Calu3 (cell line): Measurements from ENCODE around the gene TXNDC8. TPM values are rescaled to one million over a fixed set of nuclear protein-coding genes. Genes with fewer than 3 reads are reported as not detected.

Source experiments
- BruUV-seq: library from RNA; stranded (reverse); fragments of 400-500 nt; replicated peaks from 2 replicates; lab custom pipeline; 2021; lab: Mats Ljungman, UMichigan
- CTCF ChIA-PET: fragments of 300-600 bp; sonication (Branson Sonifier 250); formaldehyde crosslinking; loops from one replicate; lab custom pipeline; 2022; ENCODE audit warnings: antibody characterized with exemption; lab: Charles Lee
- DNase-seq: peaks from one replicate; pipeline ENCODE4 v3.0.0; 2022
- H3K27ac Mint-ChIP-seq: one replicate; pipeline ENCODE4 v1.8.0; 2022; ENCODE audit warnings: mixed read lengths; ENCODE audit not compliant: unreplicated experiment
- H3K27me3 Mint-ChIP-seq: one replicate; pipeline ENCODE4 v1.8.0; 2022; ENCODE audit warnings: mixed read lengths; ENCODE audit not compliant: unreplicated experiment
- H3K36me3 Mint-ChIP-seq: one replicate; pipeline ENCODE4 v1.8.0; 2022; ENCODE audit warnings: mild to moderate bottlenecking, moderate library complexity, mixed read lengths; ENCODE audit not compliant: insufficient read depth, unreplicated experiment
- H3K4me1 Mint-ChIP-seq: one replicate; pipeline ENCODE4 v1.8.0; 2022; ENCODE audit warnings: mild to moderate bottlenecking, low read depth, mixed read lengths; ENCODE audit not compliant: unreplicated experiment
- H3K4me3 Mint-ChIP-seq: one replicate; pipeline ENCODE4 v1.8.0; 2022; ENCODE audit warnings: mild to moderate bottlenecking, low read depth, moderate library complexity, mixed read lengths; ENCODE audit not compliant: unreplicated experiment
- H3K9me3 Mint-ChIP-seq: one replicate; pipeline ENCODE4 v1.8.0; 2022; ENCODE audit warnings: low read depth, mixed read lengths; ENCODE audit not compliant: unreplicated experiment
- intact Hi-C: fragments of 100-400 bp; cut with micrococcal nuclease; formaldehyde crosslinking; loops from one replicate; pipeline ENCODE4 v1.10.0; 2022; ENCODE audit not compliant: unreplicated experiment
- total RNA-seq: library from RNA; stranded (reverse); gene quantifications from 2 replicates; pipeline ENCODE4 v1.2.3, GENCODE V29; 2022
- TF ChIP-seq, protein P1 (sequence below): fragments of 200-600 bp; IDR thresholded peaks from one replicate; pipeline ENCODE4 v1.8.0; 2022; ENCODE audit warnings: antibody characterized with exemption; ENCODE audit not compliant: unreplicated experiment

TXNDC8 gene
- total RNA-seq, 1 experiment from 2014 or later = not detected

DNA sequence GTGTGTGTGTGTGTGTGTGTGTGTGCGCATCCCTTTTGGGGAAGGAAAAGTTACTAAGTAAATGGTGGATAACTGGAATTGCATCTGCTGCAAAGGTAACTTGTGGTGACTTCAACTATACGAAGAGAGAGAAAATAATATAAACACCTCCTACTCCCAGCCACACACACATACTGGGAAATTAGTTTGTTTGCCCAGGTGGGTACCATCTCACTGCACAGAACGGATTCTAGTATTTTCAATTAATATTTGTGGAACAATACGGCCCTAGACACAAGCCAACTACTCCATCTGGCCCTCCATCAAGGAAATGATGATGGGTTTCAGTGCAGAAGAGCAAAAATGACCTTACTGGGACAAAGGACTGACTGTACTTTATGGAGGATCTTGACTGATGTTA, 49.2 kb downstream of the TXNDC8 start:
- Mint-ChIP-seq H3K36me3 (no peaks in the 10 kb centered on the region), H3K9me3 (no peaks in the 10 kb centered on the region), H3K4me3 (no peak overlapping the region), H3K27ac (no peak overlapping the region), H3K4me1 (peaks cover 10% of the 10 kb centered on the region), H3K27me3 (no peaks in the 10 kb centered on the region)
- no peak for DNase-seq
- BruUV-seq = no TSS peak
- CTCF ChIA-PET = no interaction called here
- intact Hi-C loops = no loop called here
- TF ChIP-seq, protein P1, sequence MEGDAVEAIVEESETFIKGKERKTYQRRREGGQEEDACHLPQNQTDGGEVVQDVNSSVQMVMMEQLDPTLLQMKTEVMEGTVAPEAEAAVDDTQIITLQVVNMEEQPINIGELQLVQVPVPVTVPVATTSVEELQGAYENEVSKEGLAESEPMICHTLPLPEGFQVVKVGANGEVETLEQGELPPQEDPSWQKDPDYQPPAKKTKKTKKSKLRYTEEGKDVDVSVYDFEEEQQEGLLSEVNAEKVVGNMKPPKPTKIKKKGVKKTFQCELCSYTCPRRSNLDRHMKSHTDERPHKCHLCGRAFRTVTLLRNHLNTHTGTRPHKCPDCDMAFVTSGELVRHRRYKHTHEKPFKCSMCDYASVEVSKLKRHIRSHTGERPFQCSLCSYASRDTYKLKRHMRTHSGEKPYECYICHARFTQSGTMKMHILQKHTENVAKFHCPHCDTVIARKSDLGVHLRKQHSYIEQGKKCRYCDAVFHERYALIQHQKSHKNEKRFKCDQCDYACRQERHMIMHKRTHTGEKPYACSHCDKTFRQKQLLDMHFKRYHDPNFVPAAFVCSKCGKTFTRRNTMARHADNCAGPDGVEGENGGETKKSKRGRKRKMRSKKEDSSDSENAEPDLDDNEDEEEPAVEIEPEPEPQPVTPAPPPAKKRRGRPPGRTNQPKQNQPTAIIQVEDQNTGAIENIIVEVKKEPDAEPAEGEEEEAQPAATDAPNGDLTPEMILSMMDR = no peak

DNA sequence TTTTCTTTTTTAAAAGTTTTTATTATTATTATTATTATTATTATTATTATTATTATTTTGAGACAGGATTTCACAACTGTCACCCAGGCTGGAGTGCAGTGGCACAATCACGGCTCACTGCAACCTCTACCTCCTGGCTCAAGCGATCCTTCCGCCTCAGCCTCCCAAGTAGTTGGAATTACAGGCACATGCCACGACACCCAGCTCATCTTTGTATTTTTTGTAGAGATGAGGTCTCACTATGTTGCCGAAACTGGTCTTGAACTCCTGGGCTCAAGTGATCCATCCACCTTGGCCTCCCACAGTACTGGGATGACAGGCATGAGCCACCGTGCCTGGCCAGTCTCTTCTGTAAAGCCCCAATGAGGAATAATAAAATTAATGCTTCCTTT, 50.4 kb downstream of the TXNDC8 start:
- TF ChIP-seq, protein P1 = no peak
- H3K27me3 Mint-ChIP-seq = no peaks in the 10 kb centered on the region
- no TSS peak for BruUV-seq
- H3K36me3 Mint-ChIP-seq = no peaks in the 10 kb centered on the region
- peaks cover 22% of the 10 kb centered on the region for H3K4me1 Mint-ChIP-seq
- CTCF ChIA-PET = interaction anchor here (0.7 kb wide), 1 partner anchor 10 kb away, joined by 3 read pairs; no protein-coding TSS in a partner anchor
- no peak for DNase-seq
- H3K4me3 Mint-ChIP-seq = no peak overlapping the region
- no peak overlapping the region for H3K27ac Mint-ChIP-seq
- intact Hi-C loops = no loop called here
- H3K9me3 Mint-ChIP-seq = no peaks in the 10 kb centered on the region

DNA sequence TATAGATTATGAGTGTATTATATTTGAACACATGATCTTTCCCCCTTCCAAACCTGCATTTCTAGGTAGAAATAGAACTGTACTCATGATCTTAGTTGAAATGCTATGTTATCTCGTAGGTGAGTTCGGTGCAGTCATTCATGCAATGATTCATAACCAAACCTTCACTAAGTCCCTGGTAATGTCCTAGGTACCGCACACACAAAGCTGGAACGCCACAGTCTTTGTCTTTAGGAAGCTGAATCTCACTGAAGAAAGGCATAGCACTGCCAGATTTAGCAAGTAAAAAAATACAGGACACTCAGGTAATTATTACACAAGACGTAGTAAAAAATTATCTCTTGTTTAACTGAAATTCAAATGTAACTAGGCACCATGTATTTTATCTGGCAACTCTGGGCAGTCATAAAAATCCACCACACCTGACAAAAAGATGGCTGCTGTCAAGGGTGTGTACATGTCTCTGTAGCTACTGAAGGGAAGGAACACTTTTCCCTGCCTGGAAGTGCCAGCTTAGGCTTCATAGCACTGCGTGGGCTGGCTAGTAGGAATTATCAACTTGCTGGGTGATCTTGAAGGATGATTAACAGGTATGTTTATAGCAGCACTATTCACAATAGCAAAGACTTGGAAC, 53.3 kb downstream of the TXNDC8 start:
- H3K27me3 Mint-ChIP-seq = no peaks in the 10 kb centered on the region
- no peaks in the 10 kb centered on the region for H3K9me3 Mint-ChIP-seq
- peaks cover 49% of the 10 kb centered on the region for H3K4me1 Mint-ChIP-seq
- CTCF ChIA-PET = interaction anchor here (1.4 to 1.8 kb wide), 2 partner anchors 27 to 28 kb away, joined by 3 to 4 read pairs; partner anchors contain the start of gene TXN
- BruUV-seq = no TSS peak
- intact Hi-C loops = no loop called here
- TF ChIP-seq, protein P1 = no peak
- H3K36me3 Mint-ChIP-seq = no peaks in the 10 kb centered on the region
- peak overlapping the region; percentile 84 for H3K27ac Mint-ChIP-seq
- peak overlapping the region; percentile 38 for H3K4me3 Mint-ChIP-seq
- no peak for DNase-seq

DNA sequence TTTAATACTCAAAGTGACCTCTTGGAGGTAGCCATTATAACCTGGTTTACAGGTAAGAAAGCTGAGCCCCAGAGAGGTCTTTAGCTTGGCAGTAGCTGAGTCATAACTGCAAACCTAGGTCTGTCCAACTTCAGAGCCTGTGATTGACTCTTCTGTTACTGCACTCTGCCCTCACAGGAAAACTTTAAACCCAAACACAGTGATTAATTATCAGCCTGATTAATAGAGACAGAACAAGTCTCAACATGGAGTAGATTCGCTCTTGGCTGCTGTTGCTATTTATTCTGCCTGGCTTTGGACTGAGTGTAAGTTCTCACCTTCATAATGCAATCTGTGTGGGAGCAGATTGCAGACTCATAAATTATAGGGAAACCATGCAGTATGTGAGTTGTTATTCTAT, 53.9 kb downstream of the TXNDC8 start:
- Mint-ChIP-seq H3K36me3 (no peaks in the 10 kb centered on the region), H3K4me3 (peak overlapping the region; percentile 38), H3K4me1 (peaks cover 53% of the 10 kb centered on the region), H3K27ac (peak overlapping the region; percentile 84), H3K27me3 (no peaks in the 10 kb centered on the region), H3K9me3 (no peaks in the 10 kb centered on the region)
- intact Hi-C loops = no loop called here
- BruUV-seq = no TSS peak
- TF ChIP-seq, protein P1 = no peak
- CTCF ChIA-PET = interaction anchor here (1.4 to 1.8 kb wide), 2 partner anchors 26 to 27 kb away, joined by 3 to 4 read pairs; partner anchors contain the start of gene TXN
- peak; percentile 34 for DNase-seq
